Left lung (tissue), 10 donors: Measurements from ENCODE around the gene ADGRA1. TPM values are rescaled to one million over a fixed set of nuclear protein-coding genes. Genes with fewer than 3 reads are reported as not detected.

Source experiments
- ATAC-seq: fragments of 200-7000 bp; cut with Tn5 transposase; one replicate; pipeline ENCODE4 v1.9.1; 2020; ENCODE audit warnings: moderate library complexity
- DNase-seq, 4 donors: peaks; one replicate each; pipeline ENCODE4 v3.0.0-alpha.2; 2013 to 2020
- H3K27ac ChIP-seq, 2 donors: fragments of 200-600 bp; sonication (generic) in 1 of 2; one replicate each; pipeline versions ENCODE4 v1.5.0 to v1.8.0; 2020 to 2021
- H3K27me3 ChIP-seq, 2 donors: fragments of 200-600 bp; sonication (generic) in 1 of 2; one replicate each; pipeline versions ENCODE4 v1.5.0 to v1.8.0; 2020 to 2021
- H3K36me3 ChIP-seq, 2 donors: fragments of 200-600 bp; sonication (generic) in 1 of 2; one replicate each; pipeline versions ENCODE4 v1.5.0 to v1.8.0; 2020 to 2021
- H3K4me1 ChIP-seq, 2 donors: fragments of 200-600 bp; one replicate each; pipeline ENCODE4 v1.8.0; 2021
- H3K4me3 ChIP-seq, 2 donors: fragments of 200-600 bp; sonication (generic) in 1 of 2; one replicate each; pipeline versions ENCODE4 v1.5.0 to v1.8.0; 2020 to 2021; ENCODE audit warnings: mild to moderate bottlenecking in 1 of 2
- H3K9me3 ChIP-seq, 2 donors: fragments of 200-600 bp; sonication (generic) in 1 of 2; one replicate each; pipeline versions ENCODE4 v1.5.0 to v1.8.0; 2020 to 2021
- intact Hi-C, 2 donors: fragments of 100-400 bp; cut with DNase I; formaldehyde crosslinking; loops; one replicate each; pipeline versions ENCODE4 v1.11.2 to v1.14.2; 2022
- polyA plus RNA-seq, 6 donors: library from polyadenylated mRNA; unstranded; fragments of 120-200 nt; gene quantifications; one replicate each; pipeline ENCODE4 v1.2.1, GENCODE V29; 2013; ENCODE audit not compliant: insufficient read length in 6 of 6
- total RNA-seq, 2 donors: library from RNA; stranded (reverse); fragmentation: NEBNext Ultra II Directional; extraction: Animal tissue kit (Norgen Biotek cat#: 25700); gene quantifications; one replicate each; pipeline ENCODE4 v1.2.1, GENCODE V29; 2021
- TF ChIP-seq, protein P1 (sequence below), 2 donors: fragments of 200-600 bp; sonication (generic) in 1 of 2; IDR thresholded peaks; one replicate each; pipeline versions ENCODE4 v1.5.0 to v1.8.0; 2021; ENCODE audit warnings: antibody characterized with exemption in 2 of 2
- donor health status: DM: no; HTN: yes; CAD: no.
- donor health status: DM: no; HTN: no; CAD: no.

The ADGRA1 gene
- total and polyA plus RNA-seq, 8 donors: 0.07 to 0.24 (median 0.09) TPM; not detected in 1

DNA sequence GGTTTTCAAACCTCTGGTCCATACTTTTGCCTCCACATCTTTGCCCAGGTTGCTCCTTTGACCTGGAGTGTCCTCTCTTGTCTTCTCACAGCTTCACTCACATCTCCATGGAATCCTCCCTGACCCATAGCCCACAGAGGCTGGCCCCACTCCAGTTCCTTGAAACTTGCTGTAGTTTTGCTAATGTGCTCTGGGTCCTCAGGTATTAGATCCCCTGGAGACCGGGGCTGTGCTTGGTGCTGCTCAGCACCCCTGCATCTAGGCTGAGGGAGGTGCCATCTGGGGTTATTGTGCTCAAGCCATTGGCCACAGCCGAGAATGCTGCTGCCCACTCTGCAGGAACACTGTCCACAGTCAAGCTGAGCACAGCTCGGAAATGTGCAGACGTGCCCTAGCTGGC lies 88.8 kb downstream of the ADGRA1 start:
- TF ChIP-seq, protein P1, sequence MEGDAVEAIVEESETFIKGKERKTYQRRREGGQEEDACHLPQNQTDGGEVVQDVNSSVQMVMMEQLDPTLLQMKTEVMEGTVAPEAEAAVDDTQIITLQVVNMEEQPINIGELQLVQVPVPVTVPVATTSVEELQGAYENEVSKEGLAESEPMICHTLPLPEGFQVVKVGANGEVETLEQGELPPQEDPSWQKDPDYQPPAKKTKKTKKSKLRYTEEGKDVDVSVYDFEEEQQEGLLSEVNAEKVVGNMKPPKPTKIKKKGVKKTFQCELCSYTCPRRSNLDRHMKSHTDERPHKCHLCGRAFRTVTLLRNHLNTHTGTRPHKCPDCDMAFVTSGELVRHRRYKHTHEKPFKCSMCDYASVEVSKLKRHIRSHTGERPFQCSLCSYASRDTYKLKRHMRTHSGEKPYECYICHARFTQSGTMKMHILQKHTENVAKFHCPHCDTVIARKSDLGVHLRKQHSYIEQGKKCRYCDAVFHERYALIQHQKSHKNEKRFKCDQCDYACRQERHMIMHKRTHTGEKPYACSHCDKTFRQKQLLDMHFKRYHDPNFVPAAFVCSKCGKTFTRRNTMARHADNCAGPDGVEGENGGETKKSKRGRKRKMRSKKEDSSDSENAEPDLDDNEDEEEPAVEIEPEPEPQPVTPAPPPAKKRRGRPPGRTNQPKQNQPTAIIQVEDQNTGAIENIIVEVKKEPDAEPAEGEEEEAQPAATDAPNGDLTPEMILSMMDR (IDR thresholded peaks at IDR 0.05): no peak
- Histone ChIP-seq H3K4me3 (no peak overlapping the region), H3K27me3 (peaks cover 0 to 21% of the 10 kb centered on the region in 2 donors), H3K27ac (no peak overlapping the region), H3K36me3 (no peaks in the 10 kb centered on the region), H3K9me3 (no peaks in the 10 kb centered on the region), H3K4me1 (no peaks in the 10 kb centered on the region)
- intact Hi-C loops: no loop called here
- peak in 1 of 4 donors; percentile 7 for DNase-seq
- ATAC-seq: no peak

DNA sequence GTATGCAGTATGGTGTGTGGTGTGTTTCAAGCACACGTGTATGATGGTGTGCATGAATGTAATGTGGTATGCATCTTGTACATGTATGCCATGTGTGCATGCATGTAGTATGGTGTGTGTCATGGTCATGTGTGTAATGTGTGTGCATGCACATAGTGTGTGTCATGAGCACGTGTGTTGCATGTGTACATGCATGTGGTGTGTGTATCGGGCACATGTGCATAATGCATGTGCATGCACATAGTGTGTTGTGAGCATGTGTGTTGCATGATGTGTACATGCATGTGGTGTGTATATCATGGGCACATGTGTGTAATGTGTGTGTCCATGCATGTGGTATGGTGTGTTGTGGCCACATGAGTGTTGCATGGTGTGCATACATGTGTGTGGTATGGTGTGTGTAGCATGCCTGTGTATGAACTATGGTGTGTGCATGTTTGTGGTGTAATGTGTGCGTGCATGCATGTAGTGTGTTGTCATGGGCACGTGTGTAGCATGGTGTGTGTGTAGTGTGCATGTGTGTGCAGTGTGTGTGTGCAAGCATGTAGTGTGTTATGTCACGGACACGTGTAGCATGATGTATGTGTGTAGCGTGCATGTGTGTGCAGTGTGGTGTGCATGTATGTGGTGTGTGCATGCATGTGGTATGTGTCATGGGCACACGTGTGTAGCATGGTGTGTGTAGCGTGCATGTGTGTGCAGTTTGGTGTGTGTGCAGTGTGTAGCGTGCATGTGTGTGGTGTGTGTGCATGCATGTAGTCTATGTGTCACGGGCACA lies 89.8 kb downstream of the ADGRA1 start:
- H3K27me3 ChIP-seq: peaks cover 0 to 21% of the 10 kb centered on the region in 2 donors
- DNase-seq (no peak), ATAC-seq (no peak)
- no peak overlapping the region for H3K27ac ChIP-seq
- no peaks in the 10 kb centered on the region for H3K36me3 ChIP-seq
- intact Hi-C loops: no loop called here
- no peaks in the 10 kb centered on the region for H3K4me1 ChIP-seq
- TF ChIP-seq, protein P1 (IDR thresholded peaks at IDR 0.05): no peak
- no peaks in the 10 kb centered on the region for H3K9me3 ChIP-seq
- H3K4me3 ChIP-seq: no peak overlapping the region

GRCh38 chr10:133178357-133179127 lies 90.8 kb downstream of the ADGRA1 start:
- Histone ChIP-seq H3K27me3 (peaks cover 0 to 21% of the 10 kb centered on the region in 2 donors), H3K36me3 (no peaks in the 10 kb centered on the region), H3K27ac (no peak overlapping the region), H3K4me3 (no peak overlapping the region), H3K4me1 (no peaks in the 10 kb centered on the region), H3K9me3 (no peaks in the 10 kb centered on the region)
- intact Hi-C loops: no loop called here
- ATAC-seq (no peak), DNase-seq (peak in 1 of 4 donors; percentile 57)
- TF ChIP-seq, protein P1 (IDR thresholded peaks at IDR 0.05): no peak

GRCh38 chr10:133179128-133179520 lies 91.4 kb downstream of the ADGRA1 start:
- TF ChIP-seq, protein P1 (IDR thresholded peaks at IDR 0.05): no peak

DNA sequence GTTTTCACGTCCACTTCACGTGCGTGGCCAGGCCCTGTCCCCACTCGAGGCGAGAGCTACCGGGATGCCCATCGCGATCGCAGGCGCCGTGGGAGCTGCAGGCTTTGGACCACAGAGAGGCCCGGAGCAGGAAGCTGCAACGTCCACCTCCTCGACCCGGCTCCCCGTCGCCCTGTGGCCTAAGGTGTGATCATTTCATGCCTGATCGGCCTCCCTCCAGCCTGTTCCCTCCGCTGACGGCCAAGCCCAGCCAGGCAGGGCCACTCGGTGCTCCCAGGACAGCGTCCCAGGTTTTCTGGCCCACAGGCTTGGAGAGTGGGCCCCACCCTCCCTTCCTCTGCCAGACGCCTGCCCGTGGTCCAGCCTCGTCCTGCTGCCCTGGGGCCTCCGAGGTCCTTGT lies 91.9 kb downstream of the ADGRA1 start:
- TF ChIP-seq, protein P1 (IDR thresholded peaks at IDR 0.05): no peak
- peaks cover 0 to 17% of the 10 kb centered on the region in 2 donors for H3K27me3 ChIP-seq
- no peaks in the 10 kb centered on the region for H3K9me3 ChIP-seq
- no peaks in the 10 kb centered on the region for H3K36me3 ChIP-seq
- intact Hi-C loops: no loop called here
- H3K27ac ChIP-seq: no peak overlapping the region
- H3K4me3 ChIP-seq: no peak overlapping the region
- H3K4me1 ChIP-seq: no peaks in the 10 kb centered on the region
- DNase-seq: peak in 1 of 4 donors; percentile 65
- ATAC-seq: no peak

More at GRCh38 chr10:133179128-133179520, 91.4 kb downstream of the ADGRA1 start:
- no peak overlapping the region for H3K27ac ChIP-seq
- no peaks in the 10 kb centered on the region for H3K9me3 ChIP-seq
- H3K36me3 ChIP-seq: no peaks in the 10 kb centered on the region
- DNase-seq (peak in 1 of 4 donors; percentile 48), ATAC-seq (no peak)
- intact Hi-C loops: no loop called here
- H3K27me3 ChIP-seq: peaks cover 0 to 17% of the 10 kb centered on the region in 2 donors
- H3K4me1 ChIP-seq: no peaks in the 10 kb centered on the region
- no peak overlapping the region for H3K4me3 ChIP-seq
